ENCODE data around the gene ANXA8L1.
"Not testable (repeated sequence)": the region's sequence is repeated elsewhere in the genome, so short reads cannot be mapped to it uniquely, and the experiment has no call there.

Gene ANXA8L1

GRCh38 chr10:46386694-46387093, 11.1 kb downstream of the ANXA8L1 start:
- not testable (repeated sequence) for H3K27me3 ChIP-seq (replicated peaks; ENCODE audit: insufficient read depth, low read length); H3K36me3 ChIP-seq (replicated peaks; ENCODE audit: insufficient read depth, low read length); H3K4me3 ChIP-seq (ENCODE audit: low read length); H3K27ac ChIP-seq (ENCODE audit: low read length); H4K20me1 ChIP-seq (ENCODE audit: insufficient read depth, low read length); H3K79me2 ChIP-seq (ENCODE audit: low read length); H3K9me3 ChIP-seq (replicated peaks; ENCODE audit: insufficient read depth, low read length); H3K9ac ChIP-seq (ENCODE audit: low read length); H2AFZ ChIP-seq (ENCODE audit: low read length); H3K4me1 ChIP-seq (ENCODE audit: low read length); H3K9me2 ChIP-seq (replicated peaks; ENCODE audit: insufficient read depth, low read length); H3F3A ChIP-seq (ENCODE audit: insufficient read depth, low read length); H3K4me2 ChIP-seq (ENCODE audit: low read depth, low read length); DNase-seq

- not testable (repeated sequence) for H3K4me1 ChIP-seq (ENCODE audit: low read length); H3K9me3 ChIP-seq (replicated peaks; ENCODE audit: insufficient read depth, low read length); H3K36me3 ChIP-seq (replicated peaks; ENCODE audit: insufficient read depth, low read length); H3K27ac ChIP-seq (ENCODE audit: low read length); H2AFZ ChIP-seq (ENCODE audit: low read length); H3K9ac ChIP-seq (ENCODE audit: low read length); DNase-seq; H3K27me3 ChIP-seq (replicated peaks; ENCODE audit: insufficient read depth, low read length); H3K4me3 ChIP-seq (ENCODE audit: low read length); H3K4me2 ChIP-seq (ENCODE audit: low read depth, low read length); H4K20me1 ChIP-seq (ENCODE audit: insufficient read depth, low read length); H3K79me2 ChIP-seq (ENCODE audit: low read length); H3F3A ChIP-seq (ENCODE audit: insufficient read depth, low read length); H3K9me2 ChIP-seq (replicated peaks; ENCODE audit: insufficient read depth, low read length)
Measured at GRCh38 chr10:46387309-46387902, 11.8 kb downstream of the ANXA8L1 start.

- H3K9ac ChIP-seq (ENCODE audit: low read length); H4K20me1 ChIP-seq (ENCODE audit: insufficient read depth, low read length); H3K27me3 ChIP-seq (replicated peaks; ENCODE audit: insufficient read depth, low read length); H2AFZ ChIP-seq (ENCODE audit: low read length); H3K79me2 ChIP-seq (ENCODE audit: low read length); H3K4me2 ChIP-seq (ENCODE audit: low read depth, low read length); H3K4me1 ChIP-seq (ENCODE audit: low read length); DNase-seq; H3K9me3 ChIP-seq (replicated peaks; ENCODE audit: insufficient read depth, low read length); H3K9me2 ChIP-seq (replicated peaks; ENCODE audit: insufficient read depth, low read length); H3K4me3 ChIP-seq (ENCODE audit: low read length); H3F3A ChIP-seq (ENCODE audit: insufficient read depth, low read length); H3K36me3 ChIP-seq (replicated peaks; ENCODE audit: insufficient read depth, low read length); H3K27ac ChIP-seq (ENCODE audit: low read length): not testable (repeated sequence)
Measured at GRCh38 chr10:46391422-46391821, 15.8 kb downstream of the ANXA8L1 start.

- H3K9ac ChIP-seq (ENCODE audit: low read length), result not testable (repeated sequence)
Measured at GRCh38 chr10:46396441-46397279, 21.1 kb downstream of the ANXA8L1 start.

GRCh38 chr10:46397767-46398166, 22.2 kb downstream of the ANXA8L1 start:
- not testable (repeated sequence) for H3K4me1 ChIP-seq (ENCODE audit: low read length); H3K27me3 ChIP-seq (replicated peaks; ENCODE audit: insufficient read depth, low read length); H3F3A ChIP-seq (ENCODE audit: insufficient read depth, low read length); H3K9me3 ChIP-seq (replicated peaks; ENCODE audit: insufficient read depth, low read length); H3K4me2 ChIP-seq (ENCODE audit: low read depth, low read length); H3K9ac ChIP-seq (ENCODE audit: low read length); H3K27ac ChIP-seq (ENCODE audit: low read length); DNase-seq; H4K20me1 ChIP-seq (ENCODE audit: insufficient read depth, low read length); H3K36me3 ChIP-seq (replicated peaks; ENCODE audit: insufficient read depth, low read length); H3K9me2 ChIP-seq (replicated peaks; ENCODE audit: insufficient read depth, low read length); H2AFZ ChIP-seq (ENCODE audit: low read length); H3K4me3 ChIP-seq (ENCODE audit: low read length); H3K79me2 ChIP-seq (ENCODE audit: low read length)

More at GRCh38 chr10:46396441-46397279, 21.1 kb downstream of the ANXA8L1 start:
- not testable (repeated sequence) for H3K9me2 ChIP-seq (replicated peaks; ENCODE audit: insufficient read depth, low read length); H3K79me2 ChIP-seq (ENCODE audit: low read length); H3F3A ChIP-seq (ENCODE audit: insufficient read depth, low read length); DNase-seq; H3K36me3 ChIP-seq (replicated peaks; ENCODE audit: insufficient read depth, low read length); H3K4me2 ChIP-seq (ENCODE audit: low read depth, low read length); H4K20me1 ChIP-seq (ENCODE audit: insufficient read depth, low read length); H3K4me3 ChIP-seq (ENCODE audit: low read length); H2AFZ ChIP-seq (ENCODE audit: low read length); H3K9me3 ChIP-seq (replicated peaks; ENCODE audit: insufficient read depth, low read length); H3K4me1 ChIP-seq (ENCODE audit: low read length); H3K27ac ChIP-seq (ENCODE audit: low read length); H3K27me3 ChIP-seq (replicated peaks; ENCODE audit: insufficient read depth, low read length)

GRCh38 chr10:46398212-46398886, 22.8 kb downstream of the ANXA8L1 start:
- DNase-seq; H3K4me1 ChIP-seq (ENCODE audit: low read length); H3K4me2 ChIP-seq (ENCODE audit: low read depth, low read length); H3K79me2 ChIP-seq (ENCODE audit: low read length); H4K20me1 ChIP-seq (ENCODE audit: insufficient read depth, low read length); H3K9ac ChIP-seq (ENCODE audit: low read length); H2AFZ ChIP-seq (ENCODE audit: low read length); H3F3A ChIP-seq (ENCODE audit: insufficient read depth, low read length); H3K27ac ChIP-seq (ENCODE audit: low read length); H3K27me3 ChIP-seq (replicated peaks; ENCODE audit: insufficient read depth, low read length); H3K36me3 ChIP-seq (replicated peaks; ENCODE audit: insufficient read depth, low read length); H3K4me3 ChIP-seq (ENCODE audit: low read length); H3K9me2 ChIP-seq (replicated peaks; ENCODE audit: insufficient read depth, low read length); H3K9me3 ChIP-seq (replicated peaks; ENCODE audit: insufficient read depth, low read length): not testable (repeated sequence)

- H3K9me2 ChIP-seq (replicated peaks; ENCODE audit: insufficient read depth, low read length); H3F3A ChIP-seq (ENCODE audit: insufficient read depth, low read length); H3K4me1 ChIP-seq (ENCODE audit: low read length); H3K4me3 ChIP-seq (ENCODE audit: low read length); H3K27ac ChIP-seq (ENCODE audit: low read length); H4K20me1 ChIP-seq (ENCODE audit: insufficient read depth, low read length); H3K27me3 ChIP-seq (replicated peaks; ENCODE audit: insufficient read depth, low read length); DNase-seq; H3K79me2 ChIP-seq (ENCODE audit: low read length); H3K4me2 ChIP-seq (ENCODE audit: low read depth, low read length); H2AFZ ChIP-seq (ENCODE audit: low read length); H3K9me3 ChIP-seq (replicated peaks; ENCODE audit: insufficient read depth, low read length); H3K9ac ChIP-seq (ENCODE audit: low read length); H3K36me3 ChIP-seq (replicated peaks; ENCODE audit: insufficient read depth, low read length): not testable (repeated sequence)
Measured at GRCh38 chr10:46409556-46409955, 34.0 kb downstream of the ANXA8L1 start.

- not testable (repeated sequence) for H4K20me1 ChIP-seq (ENCODE audit: insufficient read depth, low read length); DNase-seq; H3K79me2 ChIP-seq (ENCODE audit: low read length)
Measured at GRCh38 chr10:46411123-46411522, 35.5 kb downstream of the ANXA8L1 start.

More at GRCh38 chr10:46411123-46411522, 35.5 kb downstream of the ANXA8L1 start:
- not testable (repeated sequence) for H3K9me2 ChIP-seq (replicated peaks; ENCODE audit: insufficient read depth, low read length); H3K27ac ChIP-seq (ENCODE audit: low read length); H3K4me2 ChIP-seq (ENCODE audit: low read depth, low read length); H2AFZ ChIP-seq (ENCODE audit: low read length); H3K9me3 ChIP-seq (replicated peaks; ENCODE audit: insufficient read depth, low read length); H3K4me1 ChIP-seq (ENCODE audit: low read length); H3K36me3 ChIP-seq (replicated peaks; ENCODE audit: insufficient read depth, low read length); H3K27me3 ChIP-seq (replicated peaks; ENCODE audit: insufficient read depth, low read length); H3K9ac ChIP-seq (ENCODE audit: low read length); H3F3A ChIP-seq (ENCODE audit: insufficient read depth, low read length); H3K4me3 ChIP-seq (ENCODE audit: low read length)

Data from MM.1S (cell line).